Measurements from ENCODE around the gene CTSE.

The CTSE gene

GRCh38 chr1:205970486-205970885 lies 53.2 kb downstream of the CTSE start:
- no peak overlapping the region for H3K4me3 ChIP-seq (ENCODE audit: extremely low read depth, insufficient read depth, low read length, poor library complexity, severe bottlenecking)
- H3K9me3 ChIP-seq (ENCODE audit: control insufficient read depth, low read length) = no peaks in the 10 kb centered on the region
- no peaks in the 10 kb centered on the region for H3K36me3 ChIP-seq (ENCODE audit: control insufficient read depth, insufficient read depth, low read length)
- no peak overlapping the region for H3K27ac ChIP-seq (ENCODE audit: low read depth, low read length, severe bottlenecking)
- H3K4me1 ChIP-seq (ENCODE audit: control insufficient read depth, insufficient read depth, low read length, poor library complexity, severe bottlenecking) = no peaks in the 10 kb centered on the region
- no CpG with 5 or more reads among the region's 1 CpG for WGBS, 2 experiments (ENCODE audit: insufficient coverage in 2 of 2)

- 83 to 89% methylated on average over 4 to 6 of the region's 8 CpGs for WGBS, 2 experiments (ENCODE audit: insufficient coverage in 2 of 2)
- H3K4me1 ChIP-seq (ENCODE audit: control insufficient read depth, insufficient read depth, low read length, poor library complexity, severe bottlenecking) = no peaks in the 10 kb centered on the region
- H3K36me3 ChIP-seq (ENCODE audit: control insufficient read depth, insufficient read depth, low read length) = no peaks in the 10 kb centered on the region
- no peaks in the 10 kb centered on the region for H3K9me3 ChIP-seq (ENCODE audit: control insufficient read depth, low read length)
- no peak overlapping the region for H3K27ac ChIP-seq (ENCODE audit: low read depth, low read length, severe bottlenecking)
- no peak overlapping the region for H3K4me3 ChIP-seq (ENCODE audit: extremely low read depth, insufficient read depth, low read length, poor library complexity, severe bottlenecking)
These were observed 54.5 kb downstream of the CTSE start for GRCh38 chr1:205969229-205969628.

GRCh38 chr1:205967554-205968335 lies 56.0 kb downstream of the CTSE start:
- no peak overlapping the region for H3K27ac ChIP-seq (ENCODE audit: low read depth, low read length, severe bottlenecking)
- no peaks in the 10 kb centered on the region for H3K36me3 ChIP-seq (ENCODE audit: control insufficient read depth, insufficient read depth, low read length)
- H3K4me3 ChIP-seq (ENCODE audit: extremely low read depth, insufficient read depth, low read length, poor library complexity, severe bottlenecking) = no peak overlapping the region
- WGBS, 2 experiments (ENCODE audit: insufficient coverage in 2 of 2) = 50 to 93% methylated on average over 2 to 4 of the region's 10 CpGs
- no peaks in the 10 kb centered on the region for H3K9me3 ChIP-seq (ENCODE audit: control insufficient read depth, low read length)
- H3K4me1 ChIP-seq (ENCODE audit: control insufficient read depth, insufficient read depth, low read length, poor library complexity, severe bottlenecking) = no peaks in the 10 kb centered on the region

- Histone ChIP-seq H3K36me3 (ENCODE audit: control insufficient read depth, insufficient read depth, low read length) (no peaks in the 10 kb centered on the region), H3K4me3 (ENCODE audit: extremely low read depth, insufficient read depth, low read length, poor library complexity, severe bottlenecking) (no peak overlapping the region), H3K9me3 (ENCODE audit: control insufficient read depth, low read length) (no peaks in the 10 kb centered on the region), H3K27ac (ENCODE audit: low read depth, low read length, severe bottlenecking) (no peak overlapping the region), H3K4me1 (ENCODE audit: control insufficient read depth, insufficient read depth, low read length, poor library complexity, severe bottlenecking) (no peaks in the 10 kb centered on the region)
- WGBS, 2 experiments (ENCODE audit: insufficient coverage in 2 of 2) = 78 to 89% methylated on average over 4 to 6 of the region's 13 CpGs
These were observed 58.4 kb downstream of the CTSE start for GRCh38 chr1:205965036-205965884.

GRCh38 chr1:205963352-205964155 lies 60.1 kb downstream of the CTSE start:
- Histone ChIP-seq H3K9me3 (ENCODE audit: control insufficient read depth, low read length) (no peaks in the 10 kb centered on the region), H3K27ac (ENCODE audit: low read depth, low read length, severe bottlenecking) (no peak overlapping the region), H3K36me3 (ENCODE audit: control insufficient read depth, insufficient read depth, low read length) (no peaks in the 10 kb centered on the region), H3K4me3 (ENCODE audit: extremely low read depth, insufficient read depth, low read length, poor library complexity, severe bottlenecking) (no peak overlapping the region), H3K4me1 (ENCODE audit: control insufficient read depth, insufficient read depth, low read length, poor library complexity, severe bottlenecking) (no peaks in the 10 kb centered on the region)
- WGBS, 2 experiments (ENCODE audit: insufficient coverage in 2 of 2) = 94 to 96% methylated on average over 9 to 14 of the region's 16 CpGs

- Histone ChIP-seq H3K36me3 (ENCODE audit: control insufficient read depth, insufficient read depth, low read length) (no peaks in the 10 kb centered on the region), H3K27ac (ENCODE audit: low read depth, low read length, severe bottlenecking) (no peak overlapping the region), H3K9me3 (ENCODE audit: control insufficient read depth, low read length) (no peaks in the 10 kb centered on the region), H3K4me1 (ENCODE audit: control insufficient read depth, insufficient read depth, low read length, poor library complexity, severe bottlenecking) (no peaks in the 10 kb centered on the region), H3K4me3 (ENCODE audit: extremely low read depth, insufficient read depth, low read length, poor library complexity, severe bottlenecking) (no peak overlapping the region)
- WGBS, 2 experiments (ENCODE audit: insufficient coverage in 2 of 2) = 79 to 83% methylated on average over 5 to 6 of the region's 6 CpGs
These were observed 60.9 kb downstream of the CTSE start for GRCh38 chr1:205962821-205963221.

GRCh38 chr1:205961991-205962820 lies 61.5 kb downstream of the CTSE start:
- H3K27ac ChIP-seq (ENCODE audit: low read depth, low read length, severe bottlenecking) = no peak overlapping the region
- H3K9me3 ChIP-seq (ENCODE audit: control insufficient read depth, low read length) = no peaks in the 10 kb centered on the region
- H3K4me3 ChIP-seq (ENCODE audit: extremely low read depth, insufficient read depth, low read length, poor library complexity, severe bottlenecking) = no peak overlapping the region
- H3K4me1 ChIP-seq (ENCODE audit: control insufficient read depth, insufficient read depth, low read length, poor library complexity, severe bottlenecking) = no peaks in the 10 kb centered on the region
- 93% methylated on average over 3 of the region's 9 CpGs for WGBS, 2 experiments (ENCODE audit: insufficient coverage in 2 of 2)
- H3K36me3 ChIP-seq (ENCODE audit: control insufficient read depth, insufficient read depth, low read length) = no peaks in the 10 kb centered on the region

GRCh38 chr1:205961405-205961804 lies 62.3 kb downstream of the CTSE start:
- Histone ChIP-seq H3K9me3 (ENCODE audit: control insufficient read depth, low read length) (no peaks in the 10 kb centered on the region), H3K4me3 (ENCODE audit: extremely low read depth, insufficient read depth, low read length, poor library complexity, severe bottlenecking) (no peak overlapping the region), H3K27ac (ENCODE audit: low read depth, low read length, severe bottlenecking) (no peak overlapping the region), H3K36me3 (ENCODE audit: control insufficient read depth, insufficient read depth, low read length) (no peaks in the 10 kb centered on the region), H3K4me1 (ENCODE audit: control insufficient read depth, insufficient read depth, low read length, poor library complexity, severe bottlenecking) (no peaks in the 10 kb centered on the region)
- WGBS, 2 experiments (ENCODE audit: insufficient coverage in 2 of 2) = 22% methylated on average over 2 of the region's 2 CpGs; no CpG with 5 or more reads in 1 of the 2 experiments

- no peak overlapping the region for H3K27ac ChIP-seq (ENCODE audit: low read depth, low read length, severe bottlenecking)
- no peak overlapping the region for H3K4me3 ChIP-seq (ENCODE audit: extremely low read depth, insufficient read depth, low read length, poor library complexity, severe bottlenecking)
- H3K9me3 ChIP-seq (ENCODE audit: control insufficient read depth, low read length) = no peaks in the 10 kb centered on the region
- WGBS, 2 experiments (ENCODE audit: insufficient coverage in 2 of 2) = 80 to 100% methylated on average over 3 of the region's 4 CpGs
- no peaks in the 10 kb centered on the region for H3K36me3 ChIP-seq (ENCODE audit: control insufficient read depth, insufficient read depth, low read length)
- no peaks in the 10 kb centered on the region for H3K4me1 ChIP-seq (ENCODE audit: control insufficient read depth, insufficient read depth, low read length, poor library complexity, severe bottlenecking)
These were observed 63.9 kb downstream of the CTSE start for GRCh38 chr1:205959789-205960188.
